ENCODE measurements around the gene ACKR3. TPM values are rescaled to one million over a fixed set of nuclear protein-coding genes. Genes with fewer than 3 reads are reported as not detected.

ACKR3 gene
- total and polyA plus RNA-seq, 2 donors (not counting 1 experiment from before 2014, with no cell fraction given) = 0.17 to 1.5 TPM

- no peak overlapping the region for H2AFZ ChIP-seq (ENCODE audit: low read length)
- no peaks in the 10 kb centered on the region for H3K27me3 ChIP-seq (ENCODE audit: control insufficient read depth, insufficient read depth, low read length)
- H3K79me2 ChIP-seq (ENCODE audit: control insufficient read depth, insufficient read depth, low read length) = no peaks in the 10 kb centered on the region
- no peak overlapping the region for H3K4me3 ChIP-seq (replicated peaks in 1 of 4; ENCODE audit: control extremely low read depth in 1 of 4, insufficient read depth in 1 of 4, low read depth in 3 of 4, low read length in 4 of 4)
- no peak overlapping the region for H3K27ac ChIP-seq (ENCODE audit: insufficient read depth, low read length)
- no peaks in the 10 kb centered on the region for H4K20me1 ChIP-seq (ENCODE audit: control insufficient read depth, extremely low read depth, insufficient read depth, low read length)
- no peaks in the 10 kb centered on the region for H3K4me1 ChIP-seq (ENCODE audit: control insufficient read depth, extremely low read depth, insufficient read depth, low read length)
- no peak overlapping the region for H3K4me2 ChIP-seq (ENCODE audit: extremely low read depth, insufficient read depth, low read length)
- no peaks in the 10 kb centered on the region for H3K9me3 ChIP-seq (ENCODE audit: control insufficient read depth, insufficient read depth, low read depth, low read length)
- no peak for DNase-seq (ENCODE audit: low read depth in 2 of 2)
- no peak overlapping the region for H3K9ac ChIP-seq (ENCODE audit: insufficient read depth, low read length)
- no peak for TF ChIP-seq CTCF (conservative IDR thresholded peaks at IDR 0.05 in 1 of 2, IDR thresholded peaks at IDR 0.05 in 1 of 2; ENCODE audit: low read depth in 1 of 2, low read length in 2 of 2)
- TF ChIP-seq EZH2 (IDR thresholded peaks at IDR 0.05; ENCODE audit: low read length, missing control alignments) = no peak
- no peaks in the 10 kb centered on the region for H3K36me3 ChIP-seq (ENCODE audit: control insufficient read depth, insufficient read depth, low read length)
Observed at GRCh38 chr2:236551471-236552211, 18.0 kb upstream of the ACKR3 start.

DNA sequence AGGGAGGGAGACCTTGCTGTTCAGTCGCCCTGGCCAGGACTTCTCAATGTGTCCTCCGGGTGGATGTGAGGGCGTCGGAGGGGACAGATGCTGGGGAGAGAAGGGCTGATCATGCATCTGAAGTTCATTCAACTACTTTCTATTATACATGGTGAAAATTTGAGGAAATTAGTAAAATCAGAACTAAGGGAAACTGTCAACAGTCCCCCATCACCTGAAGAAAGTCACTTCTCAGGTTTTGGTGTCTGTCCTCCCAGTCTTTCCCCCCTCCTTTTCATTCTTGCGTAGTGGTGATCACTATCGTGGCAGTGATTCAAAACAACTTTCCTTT, 17.4 kb upstream of the ACKR3 start:
- H3K27ac ChIP-seq (ENCODE audit: insufficient read depth, low read length) = no peak overlapping the region
- no peak overlapping the region for H3K4me3 ChIP-seq (replicated peaks in 1 of 4; ENCODE audit: control extremely low read depth in 1 of 4, insufficient read depth in 1 of 4, low read depth in 3 of 4, low read length in 4 of 4)
- H3K27me3 ChIP-seq (ENCODE audit: control insufficient read depth, insufficient read depth, low read length) = no peaks in the 10 kb centered on the region
- H2AFZ ChIP-seq (ENCODE audit: low read length) = no peak overlapping the region
- no peak for DNase-seq (ENCODE audit: low read depth in 2 of 2)
- TF ChIP-seq CTCF (conservative IDR thresholded peaks at IDR 0.05 in 1 of 2, IDR thresholded peaks at IDR 0.05 in 1 of 2; ENCODE audit: low read depth in 1 of 2, low read length in 2 of 2) (no peak), EZH2 (IDR thresholded peaks at IDR 0.05; ENCODE audit: low read length, missing control alignments) (no peak)
- H3K4me2 ChIP-seq (ENCODE audit: extremely low read depth, insufficient read depth, low read length) = no peak overlapping the region
- no peaks in the 10 kb centered on the region for H3K4me1 ChIP-seq (ENCODE audit: control insufficient read depth, extremely low read depth, insufficient read depth, low read length)
- H3K79me2 ChIP-seq (ENCODE audit: control insufficient read depth, insufficient read depth, low read length) = no peaks in the 10 kb centered on the region
- H3K9me3 ChIP-seq (ENCODE audit: control insufficient read depth, insufficient read depth, low read depth, low read length) = no peaks in the 10 kb centered on the region
- H3K9ac ChIP-seq (ENCODE audit: insufficient read depth, low read length) = no peak overlapping the region
- no peaks in the 10 kb centered on the region for H4K20me1 ChIP-seq (ENCODE audit: control insufficient read depth, extremely low read depth, insufficient read depth, low read length)
- H3K36me3 ChIP-seq (ENCODE audit: control insufficient read depth, insufficient read depth, low read length) = no peaks in the 10 kb centered on the region

DNA sequence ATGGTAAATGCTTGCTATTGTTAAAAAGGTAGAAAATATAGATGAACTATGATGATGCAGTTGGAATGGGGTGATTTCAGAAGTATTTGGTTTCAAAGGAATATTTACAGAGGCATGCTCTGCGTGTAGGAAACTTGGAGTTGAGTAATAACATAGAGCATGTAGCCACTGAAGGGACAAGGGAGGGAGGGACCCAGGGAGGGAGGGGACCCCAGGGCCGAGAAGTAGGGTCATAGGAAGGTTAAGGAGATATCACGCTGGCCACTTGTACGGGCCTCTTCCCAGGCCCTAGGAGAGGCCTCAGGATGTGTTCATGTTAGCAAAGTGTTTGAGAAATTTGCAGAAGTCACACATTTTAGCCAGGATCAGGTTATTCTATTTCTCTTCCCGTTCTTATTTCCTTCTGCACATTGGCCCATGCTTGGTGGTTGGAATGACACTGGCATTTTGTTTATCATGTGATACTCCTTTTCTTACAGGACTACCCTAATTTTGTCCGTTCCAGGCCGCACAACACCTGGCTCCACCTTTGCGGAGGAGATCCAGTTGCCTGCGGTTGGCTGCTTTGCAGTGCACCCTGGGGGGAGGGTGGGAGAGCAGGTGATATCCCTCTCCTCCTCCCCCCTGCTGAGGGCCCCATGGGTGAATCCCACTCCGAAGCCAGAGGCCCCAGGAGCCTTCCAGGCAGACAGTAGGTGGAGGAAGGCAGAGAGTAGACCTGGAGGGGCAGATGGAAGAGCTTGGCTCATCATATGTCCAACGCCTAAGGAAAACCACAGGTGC, 16.9 kb upstream of the ACKR3 start:
- no peaks in the 10 kb centered on the region for H3K27me3 ChIP-seq (ENCODE audit: control insufficient read depth, insufficient read depth, low read length)
- no peak overlapping the region for H3K27ac ChIP-seq (ENCODE audit: insufficient read depth, low read length)
- H3K4me1 ChIP-seq (ENCODE audit: control insufficient read depth, extremely low read depth, insufficient read depth, low read length) = no peaks in the 10 kb centered on the region
- DNase-seq (ENCODE audit: low read depth in 2 of 2) = no peak
- no peaks in the 10 kb centered on the region for H3K36me3 ChIP-seq (ENCODE audit: control insufficient read depth, insufficient read depth, low read length)
- no peak overlapping the region for H3K4me2 ChIP-seq (ENCODE audit: extremely low read depth, insufficient read depth, low read length)
- no peaks in the 10 kb centered on the region for H3K79me2 ChIP-seq (ENCODE audit: control insufficient read depth, insufficient read depth, low read length)
- H3K4me3 ChIP-seq (replicated peaks in 1 of 4; ENCODE audit: control extremely low read depth in 1 of 4, insufficient read depth in 1 of 4, low read depth in 3 of 4, low read length in 4 of 4) = no peak overlapping the region
- TF ChIP-seq EZH2 (IDR thresholded peaks at IDR 0.05; ENCODE audit: low read length, missing control alignments) (no peak), CTCF (conservative IDR thresholded peaks at IDR 0.05 in 1 of 2, IDR thresholded peaks at IDR 0.05 in 1 of 2; ENCODE audit: low read depth in 1 of 2, low read length in 2 of 2) (no peak)
- no peak overlapping the region for H3K9ac ChIP-seq (ENCODE audit: insufficient read depth, low read length)
- no peak overlapping the region for H2AFZ ChIP-seq (ENCODE audit: low read length)
- no peaks in the 10 kb centered on the region for H3K9me3 ChIP-seq (ENCODE audit: control insufficient read depth, insufficient read depth, low read depth, low read length)
- H4K20me1 ChIP-seq (ENCODE audit: control insufficient read depth, extremely low read depth, insufficient read depth, low read length) = no peaks in the 10 kb centered on the region
